NCI-H460 (cell line): ENCODE results near the gene KREMEN2. TPM values are rescaled to one million over a fixed set of nuclear protein-coding genes. Genes with fewer than 3 reads are reported as not detected.

ENCODE experiments used
- DNase-seq: peaks from one replicate; pipeline ENCODE4 v3.0.0-alpha.2; 2016; ENCODE audit warnings: low read depth; ENCODE audit errors: extremely low read depth
- total RNA-seq: library from RNA; depleted of rRNA; stranded (reverse); fragments of >200 nt; shearing (Covaris generic); gene quantifications from 2 replicates; pipeline ENCODE4 v1.2.3, GENCODE V29; 2014

Gene KREMEN2
- total RNA-seq, 1 experiment from 2014 or later = 1.5 TPM

- no peak for DNase-seq
These were observed 877 bp upstream of the KREMEN2 start for GRCh38 chr16:2963074-2963722.

GRCh38 chr16:2964475-2965336 lies 631 bp downstream of the KREMEN2 start:
- peak; percentile 56 for DNase-seq

- DNase-seq = no peak
These were observed 2.1 kb downstream of the KREMEN2 start for GRCh38 chr16:2966043-2966807.

- DNase-seq = no peak
These were observed 2.7 kb downstream of the KREMEN2 start for GRCh38 chr16:2966808-2967191.

- DNase-seq = no peak
These were observed 3.1 kb downstream of the KREMEN2 start for GRCh38 chr16:2967211-2967631.

- DNase-seq = no peak
These were observed 3.7 kb downstream of the KREMEN2 start for GRCh38 chr16:2967721-2968161.

GRCh38 chr16:2968368-2968737 lies 4.3 kb downstream of the KREMEN2 start:
- DNase-seq = no peak

- peak; percentile 90 for DNase-seq
These were observed 4.9 kb downstream of the KREMEN2 start, which contains the start of gene PAQR4 for GRCh38 chr16:2968738-2969544. Gene PAQR4 (plus strand): TSS chr16:2969348. CDS start chr16:2969675, 327 bp downstream.

- DNase-seq = peak; percentile 61
These were observed 5.8 kb downstream of the KREMEN2 start for GRCh38 chr16:2969545-2970521.

- DNase-seq = no peak
These were observed 6.5 kb downstream of the KREMEN2 start for GRCh38 chr16:2970563-2970962.

GRCh38 chr16:2971134-2971984 lies 7.3 kb downstream of the KREMEN2 start:
- no peak for DNase-seq

- DNase-seq = no peak
These were observed 8.1 kb downstream of the KREMEN2 start for GRCh38 chr16:2971985-2972784.

GRCh38 chr16:2973093-2973492 lies 9.0 kb downstream of the KREMEN2 start:
- no peak for DNase-seq

GRCh38 chr16:2973605-2974318 lies 9.7 kb downstream of the KREMEN2 start:
- no peak for DNase-seq

- DNase-seq = no peak
These were observed 10.4 kb downstream of the KREMEN2 start for GRCh38 chr16:2974319-2975056.
